GM12864 (cell line): ENCODE data around the gene LDLRAD4.

Experiments used
- DNase-seq: peaks from one replicate; pipeline ENCODE4 v3.0.0-alpha.2; 2011; ENCODE audit warnings: low read depth
- H3K4me3 ChIP-seq: 2 replicates; pipeline ENCODE4 v1.5.1; 2011; ENCODE audit warnings: mild to moderate bottlenecking, low read depth, low read length, control low read depth
- CTCF ChIP-seq: IDR thresholded peaks from 2 replicates; pipeline ENCODE4 v1.5.1; 2011; ENCODE audit warnings: low read depth, mild to moderate bottlenecking, moderate library complexity, low read length, control low read depth, inconsistent platforms; ENCODE audit errors: missing control alignments

Gene LDLRAD4

GRCh38 chr18:13389491-13390131 lies 171.1 kb downstream of the LDLRAD4 start:
- no peak for DNase-seq
- TF ChIP-seq CTCF = no peak
- H3K4me3 ChIP-seq = no peak overlapping the region

- no peak for TF ChIP-seq CTCF
- H3K4me3 ChIP-seq = no peak overlapping the region
- no peak for DNase-seq
Observed at GRCh38 chr18:13390196-13390595, 171.6 kb downstream of the LDLRAD4 start.

GRCh38 chr18:13390711-13391110 lies 172.2 kb downstream of the LDLRAD4 start:
- no peak for TF ChIP-seq CTCF
- no peak for DNase-seq
- no peak overlapping the region for H3K4me3 ChIP-seq

- no peak for DNase-seq
- H3K4me3 ChIP-seq = no peak overlapping the region
- TF ChIP-seq CTCF = no peak
Observed at GRCh38 chr18:13392029-13392750, 173.6 kb downstream of the LDLRAD4 start.

GRCh38 chr18:13392899-13393298 lies 174.3 kb downstream of the LDLRAD4 start:
- TF ChIP-seq CTCF = no peak
- no peak for DNase-seq
- H3K4me3 ChIP-seq = no peak overlapping the region

- no peak overlapping the region for H3K4me3 ChIP-seq
- TF ChIP-seq CTCF = no peak
- no peak for DNase-seq
Observed at GRCh38 chr18:13393338-13393737, 174.8 kb downstream of the LDLRAD4 start.

- no peak for DNase-seq
- no peak overlapping the region for H3K4me3 ChIP-seq
- no peak for TF ChIP-seq CTCF
Observed at GRCh38 chr18:13394801-13395200, 176.2 kb downstream of the LDLRAD4 start.
